NCI-H82 (cell line): ENCODE data around the gene MYO7A.

Experiments used
- DNase-seq: peaks from one replicate; lab custom pipeline; 2025; lab: John Stamatoyannopoulos, UW

Gene MYO7A

DNA sequence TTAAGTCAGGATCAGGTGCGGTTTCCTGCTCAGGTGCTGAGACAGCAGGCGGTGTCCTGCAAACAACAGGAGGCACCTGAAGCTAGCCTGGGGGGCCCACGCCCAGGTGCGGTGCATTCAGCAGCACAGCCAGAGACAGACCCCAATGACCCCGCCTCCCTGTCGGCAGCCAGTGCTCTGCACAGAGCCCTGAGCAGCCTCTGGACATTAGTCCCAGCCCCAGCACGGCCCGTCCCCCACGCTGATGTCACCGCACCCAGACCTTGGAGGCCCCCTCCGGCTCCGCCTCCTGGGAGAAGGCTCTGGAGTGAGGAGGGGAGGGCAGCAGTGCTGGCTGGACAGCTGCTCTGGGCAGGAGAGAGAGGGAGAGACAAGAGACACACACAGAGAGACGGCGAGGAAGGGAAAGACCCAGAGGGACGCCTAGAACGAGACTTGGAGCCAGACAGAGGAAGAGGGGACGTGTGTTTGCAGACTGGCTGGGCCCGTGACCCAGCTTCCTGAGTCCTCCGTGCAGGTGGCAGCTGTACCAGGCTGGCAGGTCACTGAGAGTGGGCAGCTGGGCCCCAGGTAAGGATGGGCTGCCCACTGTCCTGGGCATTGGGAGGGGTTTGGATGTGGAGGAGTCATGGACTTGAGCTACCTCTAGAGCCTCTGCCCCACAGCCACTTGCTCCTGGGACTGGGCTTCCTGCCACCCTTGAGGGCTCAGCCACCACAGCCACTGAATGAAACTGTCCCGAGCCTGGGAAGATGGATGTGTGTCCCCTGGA, at the start of gene MYO7A:
Gene MYO7A (plus strand): TSS at position 327 of the 772 bp plus-strand sequence. CDS start 2,389 bp downstream, outside the sequence.
- DNase-seq = peak; percentile 62

DNA sequence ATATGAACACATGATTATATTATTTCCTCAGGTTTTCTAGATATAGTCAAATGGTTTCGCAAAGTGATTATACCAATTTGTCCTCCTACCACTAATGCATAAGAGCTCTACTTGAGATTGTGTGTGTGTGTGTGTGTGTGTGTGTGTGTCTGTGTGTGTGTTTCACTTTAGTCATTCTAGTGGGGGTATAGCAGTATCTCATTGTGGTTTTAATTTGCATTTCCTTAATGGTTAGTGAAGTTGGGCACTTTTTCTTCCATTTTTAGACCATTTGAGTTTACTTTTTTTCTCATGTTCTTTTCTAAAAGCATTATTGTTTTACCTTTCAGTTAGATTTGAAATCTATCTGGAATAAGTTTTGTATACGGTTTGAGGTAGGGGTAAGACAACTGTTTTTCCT, 48.4 kb upstream of the MYO7A start:
- no peak for DNase-seq

DNA sequence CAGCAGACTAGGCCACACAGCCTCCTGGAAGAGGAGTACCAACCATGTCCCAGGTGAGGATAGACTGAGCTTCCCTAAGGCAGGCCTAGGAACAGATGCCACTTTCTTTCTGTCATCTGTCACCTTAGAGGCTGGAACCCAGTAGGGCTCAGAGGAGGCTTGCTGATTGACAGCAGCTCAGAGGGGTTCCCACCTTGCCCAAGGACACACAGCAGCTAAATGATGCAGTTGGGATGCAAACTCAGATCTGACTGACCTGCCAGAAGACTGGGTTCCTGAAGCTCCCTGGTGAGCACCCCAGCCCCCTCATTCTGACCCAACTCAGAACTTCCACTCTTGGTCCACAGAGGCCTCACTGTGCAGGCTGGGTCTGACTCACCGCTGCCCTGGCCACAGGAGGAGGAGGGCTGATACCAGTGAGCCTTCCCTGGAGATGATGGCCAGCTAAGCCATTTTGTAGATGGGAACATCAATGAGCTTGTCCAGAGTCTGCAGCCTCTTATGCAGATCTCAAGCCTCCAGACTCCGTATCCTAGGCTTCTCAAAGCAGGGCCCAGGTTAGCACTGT, 47.3 kb upstream of the MYO7A start:
- no peak for DNase-seq

DNA sequence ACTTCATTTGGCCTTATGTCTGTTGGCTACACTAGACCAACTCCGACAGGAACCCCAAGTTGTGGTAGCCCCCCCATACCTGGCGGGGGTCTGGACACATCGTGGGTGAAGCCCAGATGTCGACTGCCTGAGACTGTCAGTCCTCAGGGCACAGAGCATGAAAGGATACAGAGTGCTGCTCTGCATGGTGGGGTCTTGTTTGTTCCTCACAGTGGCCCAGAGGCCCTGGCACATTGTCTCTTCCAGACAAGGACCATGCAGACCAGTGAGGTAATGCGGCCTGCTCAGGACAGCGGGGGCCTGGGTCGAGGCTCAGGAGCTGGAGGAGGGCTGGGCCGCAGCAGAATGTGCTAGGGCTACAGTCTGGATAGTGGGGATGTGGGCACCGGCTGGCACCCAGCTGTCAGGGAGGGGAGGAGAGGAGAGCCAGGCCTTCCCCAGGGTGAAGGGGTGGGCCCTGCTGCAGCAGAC, 46.6 kb upstream of the MYO7A start:
- no peak for DNase-seq

DNA sequence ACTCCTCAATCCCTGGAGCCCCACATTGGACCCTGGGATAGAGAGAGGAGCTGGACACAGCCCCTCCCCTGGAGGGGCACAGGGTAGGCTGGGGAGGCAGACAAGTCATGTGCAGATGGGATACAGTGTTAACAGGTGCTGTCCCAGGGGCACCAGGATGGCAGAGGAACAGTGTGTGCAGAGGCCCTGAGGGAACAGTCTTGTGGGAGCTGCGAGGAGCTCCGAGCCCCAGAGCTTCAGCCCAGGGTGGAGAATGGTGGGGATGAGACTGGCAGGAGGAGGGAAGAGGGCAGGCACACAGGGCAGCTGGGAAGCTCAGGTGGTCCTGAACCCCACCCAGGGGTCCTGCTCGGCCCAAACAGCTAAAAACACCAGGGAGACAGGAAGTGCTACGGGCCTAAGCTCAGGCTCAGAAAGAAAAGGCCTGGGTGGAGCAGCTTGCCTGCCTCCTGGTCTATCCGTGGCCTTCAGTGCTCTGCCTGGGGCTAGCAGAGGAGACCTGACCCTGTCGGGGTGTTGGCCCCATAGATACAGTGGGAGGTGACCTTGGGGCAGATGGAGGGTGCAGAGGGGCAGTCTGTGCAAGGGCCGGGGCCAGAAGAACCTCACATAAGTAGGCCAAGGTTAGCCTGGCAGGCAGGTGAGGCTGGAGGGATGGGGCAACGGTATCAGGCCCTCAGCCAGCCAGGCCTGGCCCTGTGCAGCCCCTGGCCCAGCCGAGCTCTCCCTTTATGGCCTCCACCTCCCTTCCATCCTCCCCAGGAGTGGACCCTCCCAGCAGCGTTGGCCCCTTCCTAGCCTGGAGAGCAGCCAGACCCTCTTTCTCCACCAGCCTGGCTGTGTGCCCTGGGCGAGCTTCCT, 45.8 kb upstream of the MYO7A start:
- no peak for DNase-seq

DNA sequence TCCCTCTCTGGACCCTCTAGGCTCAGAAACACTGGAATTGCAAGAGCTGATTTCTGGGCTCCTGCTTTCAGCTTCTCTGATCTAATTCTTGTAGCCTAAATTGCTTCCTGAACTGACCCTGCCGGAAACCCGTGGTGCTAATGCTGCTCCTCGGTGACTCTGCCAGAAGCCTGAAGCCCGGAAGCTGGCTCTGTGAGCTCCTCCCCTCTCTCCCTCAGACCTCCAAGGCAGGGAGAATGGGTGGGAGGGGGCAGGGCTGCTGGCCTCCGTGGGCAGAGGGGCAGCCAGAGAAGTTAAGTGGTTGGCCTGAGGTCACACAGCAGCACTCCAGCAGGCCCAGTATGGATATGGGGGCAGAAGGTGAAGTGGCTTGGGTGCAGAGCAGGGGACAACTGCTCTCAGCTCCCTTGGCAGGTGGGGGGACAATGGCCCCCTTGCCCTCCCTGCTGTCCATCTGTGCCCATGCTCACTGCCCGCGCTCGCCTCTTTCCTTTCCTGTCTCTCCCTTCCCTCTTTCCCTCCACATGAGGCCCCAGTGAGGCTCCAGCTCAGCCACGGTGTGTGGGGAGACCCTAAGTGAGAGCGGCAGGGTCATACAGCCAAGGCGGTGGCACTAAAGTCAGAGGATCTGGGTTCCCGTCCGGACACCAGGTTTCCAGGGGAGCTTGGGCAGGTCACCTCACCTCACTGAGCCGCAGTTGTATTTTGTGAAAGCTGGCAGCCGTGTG, 45.0 kb upstream of the MYO7A start:
- no peak for DNase-seq

DNA sequence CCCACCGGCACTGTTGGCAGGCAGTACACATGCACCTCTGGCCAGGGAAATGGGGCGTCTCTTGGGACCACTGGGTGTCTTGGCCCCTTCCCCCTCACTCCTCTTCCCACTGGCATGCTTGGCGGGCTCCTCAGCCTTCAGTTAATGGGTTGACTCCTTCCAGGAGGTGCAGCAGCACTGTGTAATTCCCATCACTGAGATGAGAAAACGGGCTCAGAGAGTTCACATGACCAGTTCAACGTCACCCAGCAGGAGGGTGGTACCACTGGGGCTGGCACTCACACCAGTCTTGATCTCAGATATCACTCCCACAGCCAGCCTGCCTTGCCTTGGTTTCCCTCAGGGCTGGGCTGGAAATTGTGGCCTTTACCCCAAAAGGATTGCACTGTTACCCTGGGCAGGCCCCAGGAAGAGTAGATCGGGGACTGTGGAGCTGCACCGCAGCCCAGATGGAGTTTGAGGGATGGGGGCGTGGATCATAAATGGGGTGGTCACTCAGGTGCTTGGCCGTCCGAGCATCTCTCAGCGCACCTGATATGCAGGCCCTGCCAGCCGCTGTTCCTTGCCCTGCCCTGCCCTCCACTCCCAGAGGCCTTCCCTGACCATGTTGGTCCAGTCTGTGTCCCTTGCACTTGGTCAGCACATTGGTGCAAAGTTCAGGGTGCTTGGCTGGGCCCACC, 44.3 kb upstream of the MYO7A start:
- DNase-seq = no peak

DNA sequence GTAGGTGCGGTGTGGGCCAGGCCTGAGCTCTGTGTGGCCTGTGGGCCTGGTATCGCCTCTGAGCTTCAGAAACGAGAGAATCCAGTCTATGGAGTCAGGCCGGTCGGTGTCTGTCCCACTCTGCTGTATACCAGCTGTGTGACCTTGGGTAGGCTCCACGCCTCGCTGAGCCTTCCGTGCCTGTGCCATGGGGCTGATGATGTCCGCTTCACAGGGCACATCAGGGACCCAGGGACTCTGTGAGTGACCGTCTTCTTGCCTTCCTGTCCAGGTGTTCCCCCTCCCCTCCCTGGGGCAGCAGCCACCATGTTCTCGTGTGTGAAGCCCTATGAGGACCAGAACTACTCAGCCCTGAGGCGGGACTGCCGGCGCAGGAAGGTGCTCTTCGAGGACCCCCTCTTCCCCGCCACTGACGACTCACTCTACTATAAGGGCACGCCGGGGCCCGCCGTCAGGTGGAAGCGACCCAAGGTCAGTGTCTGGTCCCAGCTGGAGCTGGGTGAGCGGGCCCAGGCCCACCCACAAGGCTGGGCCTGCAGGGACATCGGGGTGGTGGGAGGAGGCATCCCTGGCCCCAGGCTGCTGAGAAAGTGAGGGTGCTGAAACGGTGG, 43.4 kb upstream of the MYO7A start:
- DNase-seq = no peak

DNA sequence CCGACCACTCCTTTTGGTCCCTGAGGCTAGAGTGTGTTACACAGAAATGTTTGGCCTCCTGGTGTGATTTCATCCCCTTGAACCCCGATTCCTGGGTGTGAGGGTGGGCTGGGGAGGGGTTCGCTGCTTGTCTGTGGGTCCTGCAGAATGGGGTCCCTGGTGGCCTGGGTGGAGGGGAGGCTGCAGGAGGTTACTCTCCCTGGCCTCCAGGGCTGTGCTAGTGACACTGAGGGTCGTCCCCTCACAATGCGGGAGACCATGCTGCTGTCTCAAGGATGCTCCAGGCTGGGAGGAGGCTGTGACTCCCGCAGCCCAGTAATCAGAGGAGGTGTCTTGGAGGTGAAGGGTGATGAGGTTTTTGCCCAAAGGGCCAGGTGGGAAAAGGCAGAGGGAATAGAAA, 42.4 kb upstream of the MYO7A start:
- no peak for DNase-seq

DNA sequence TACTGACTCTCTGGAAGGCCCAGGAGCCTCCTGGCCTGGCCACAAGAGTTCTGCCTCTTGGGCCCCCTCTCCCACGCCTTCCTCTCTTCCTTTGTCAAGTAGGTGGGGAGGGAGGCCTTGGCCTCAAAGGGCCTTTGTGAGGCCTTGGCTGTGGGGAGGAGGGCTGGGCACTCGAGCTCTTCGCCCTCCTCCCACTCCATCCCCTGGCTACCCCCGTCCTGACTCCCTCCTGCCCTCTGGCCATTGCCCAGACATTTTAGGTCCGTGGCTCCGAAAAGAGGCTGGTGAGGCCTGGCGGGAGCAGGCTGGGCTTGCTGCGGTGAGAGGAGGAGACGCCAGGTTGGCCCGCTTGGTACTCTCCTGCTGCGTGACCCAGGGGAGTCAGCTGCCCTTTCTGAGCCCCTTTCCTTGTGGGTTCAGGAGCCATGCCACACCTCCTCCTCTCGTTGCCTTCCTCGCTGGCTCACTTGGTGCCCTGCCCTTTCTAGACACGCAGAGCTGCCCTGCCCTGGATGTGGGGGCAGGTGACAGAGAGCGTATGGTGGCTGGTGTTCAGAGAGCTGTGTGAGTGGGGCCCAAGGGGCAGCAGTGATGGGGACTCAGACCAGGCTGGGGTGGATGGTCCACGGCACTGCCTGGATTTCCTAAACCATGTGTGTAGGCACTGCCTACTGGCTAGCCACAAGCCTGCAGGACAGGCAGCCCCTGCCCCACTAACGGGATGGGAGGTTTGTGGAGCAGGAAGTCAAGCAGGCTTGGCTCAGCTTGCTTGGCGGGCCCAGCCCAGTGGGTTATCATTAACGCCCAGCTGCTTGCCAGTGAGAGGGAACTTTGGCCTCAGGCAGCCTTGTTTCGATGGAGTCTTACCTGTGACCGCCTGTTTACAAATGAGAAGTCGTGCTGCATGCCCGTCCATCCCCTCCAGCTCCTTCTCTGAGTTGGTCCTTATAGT, 41.2 kb upstream of the MYO7A start:
- DNase-seq = no peak

DNA sequence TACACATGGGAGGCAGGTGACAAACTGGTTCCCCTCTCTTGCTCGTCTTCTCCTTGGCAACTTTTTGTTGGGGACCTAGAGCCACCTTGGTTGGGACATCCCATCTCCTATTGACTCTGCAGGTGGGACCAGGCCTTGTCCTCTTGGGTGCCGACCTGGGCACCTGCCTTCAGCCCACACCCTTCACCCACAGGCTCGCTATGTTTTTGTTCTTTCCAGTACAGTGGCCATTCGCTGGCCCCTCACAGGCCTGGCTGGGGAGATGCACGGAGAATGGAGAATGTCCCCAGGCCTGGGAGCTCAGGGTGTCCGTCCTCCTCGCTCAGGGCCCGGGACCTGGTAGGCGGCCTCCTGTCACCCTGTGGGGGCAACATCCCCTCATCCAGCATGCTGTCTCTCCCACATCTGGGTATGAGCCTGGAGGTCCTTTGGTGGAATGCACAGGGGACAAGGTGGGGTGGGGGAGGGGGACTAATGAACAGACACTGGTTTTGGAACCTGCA, 40.3 kb upstream of the MYO7A start:
- no peak for DNase-seq

DNA sequence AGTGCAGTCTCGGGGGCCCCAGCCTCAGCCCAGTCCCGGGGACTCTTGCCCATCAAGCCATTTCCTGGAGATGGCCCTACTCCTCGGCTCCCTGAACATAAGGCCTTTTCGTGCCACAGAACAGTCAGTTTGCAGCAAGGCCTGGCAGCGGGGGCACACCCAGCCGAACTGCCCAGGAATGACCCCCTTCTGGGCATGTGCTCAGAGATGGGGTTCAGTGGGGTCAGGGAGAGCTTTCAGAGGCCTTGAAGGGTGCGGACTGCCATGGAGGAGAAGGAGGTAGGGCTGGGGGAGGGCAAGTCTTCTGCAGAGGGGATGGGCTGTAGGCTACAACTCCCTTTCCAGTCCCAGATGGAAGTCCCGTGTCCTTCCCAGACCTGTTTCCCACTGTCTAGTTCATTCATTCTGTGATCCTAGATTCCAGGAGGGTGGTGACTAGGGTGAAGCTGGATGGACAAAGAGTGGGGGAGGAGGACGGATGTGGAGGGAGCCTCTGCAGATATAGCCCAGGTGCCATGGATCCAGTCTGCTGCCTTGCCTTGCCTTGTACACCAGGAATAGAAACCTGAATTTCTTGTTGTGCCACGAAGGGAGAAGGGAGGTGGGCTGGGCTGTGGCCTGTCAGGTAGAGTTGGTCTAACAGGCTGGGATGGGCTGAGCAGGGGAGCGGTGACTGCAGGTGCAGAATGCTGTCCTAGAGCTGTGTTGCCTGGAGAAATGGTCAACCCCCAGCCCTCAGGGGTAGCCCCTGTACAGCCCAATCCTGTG, 39.6 kb upstream of the MYO7A start:
- DNase-seq = no peak

DNA sequence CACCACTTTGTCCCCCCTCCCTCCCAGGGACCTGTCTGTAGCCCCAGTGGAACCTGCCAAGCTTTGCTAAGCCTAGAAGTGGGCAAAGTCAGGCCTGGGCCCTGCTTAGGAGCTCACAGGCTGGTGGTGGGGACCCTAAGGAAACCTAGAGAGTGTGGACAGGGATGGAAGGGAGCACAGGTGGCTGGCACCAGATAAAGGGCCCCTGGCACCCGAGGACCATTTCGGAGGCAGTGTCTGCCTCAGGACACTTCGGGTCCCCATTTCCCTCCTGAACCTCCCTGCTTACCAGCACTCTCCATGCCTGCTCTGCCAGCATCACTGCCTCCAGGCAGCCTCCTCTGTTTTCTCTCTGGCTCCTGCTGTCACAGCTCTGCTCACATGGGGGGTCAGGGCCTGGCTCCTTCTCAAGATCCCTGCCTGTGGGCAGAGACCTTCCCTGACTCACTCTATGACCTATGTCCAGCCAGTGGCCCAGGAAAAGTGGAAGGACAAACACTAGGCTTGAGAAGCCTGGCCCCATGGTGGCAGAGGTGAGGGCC, 39.0 kb upstream of the MYO7A start:
- DNase-seq = no peak

DNA sequence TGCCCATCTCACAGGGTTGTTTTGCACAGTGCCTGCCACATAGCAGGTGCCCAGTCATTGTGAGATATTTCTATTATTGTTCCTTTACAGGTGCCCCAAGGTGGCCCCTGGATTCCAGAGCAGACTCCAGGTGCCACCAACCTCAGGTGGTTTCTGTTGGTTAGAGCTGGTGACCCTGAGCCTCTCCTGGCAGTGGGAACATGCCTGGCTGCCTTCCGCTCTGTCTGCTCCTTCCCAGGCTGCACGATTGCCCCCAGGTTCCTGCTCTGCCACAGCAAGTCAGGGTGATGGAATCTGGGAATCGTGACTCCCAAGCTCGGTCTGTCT, 38.0 kb upstream of the MYO7A start:
- no peak for DNase-seq

DNA sequence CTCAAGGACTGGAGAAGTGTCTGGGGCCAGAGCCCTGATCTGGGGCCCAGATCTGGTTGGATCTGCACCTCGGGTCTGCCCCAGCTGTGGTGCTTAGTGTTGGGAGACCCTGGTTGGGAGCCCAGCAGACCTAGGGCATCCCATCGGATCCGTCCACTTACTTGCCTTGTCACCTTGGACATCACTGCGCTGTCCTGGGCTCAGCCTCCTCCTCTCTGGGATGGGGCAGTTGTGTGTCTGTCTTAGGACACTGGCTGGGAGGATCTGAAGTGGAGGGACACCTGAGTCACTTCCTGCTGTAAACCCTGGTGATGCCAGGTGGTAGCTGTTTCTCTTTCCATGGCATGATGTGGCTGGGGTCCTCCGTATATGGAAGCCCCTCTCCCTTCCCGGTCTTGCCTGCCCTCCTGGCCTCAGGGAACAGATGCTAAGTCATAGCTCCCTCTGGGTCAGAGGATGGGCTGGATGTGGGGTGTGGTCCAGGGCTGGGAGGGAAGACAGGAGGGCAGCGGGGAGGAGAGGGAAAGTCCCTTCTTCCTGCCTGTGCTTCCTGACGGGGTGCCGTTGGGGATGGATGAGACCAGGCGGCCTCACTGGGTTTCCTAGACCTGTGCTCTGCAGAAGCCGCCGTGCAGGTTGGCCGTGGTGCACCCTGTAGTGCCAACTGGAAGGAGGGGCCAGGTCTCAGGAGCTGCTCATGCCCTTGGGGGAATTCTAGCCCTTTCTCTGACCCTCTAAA, 37.5 kb upstream of the MYO7A start:
- no peak for DNase-seq

DNA sequence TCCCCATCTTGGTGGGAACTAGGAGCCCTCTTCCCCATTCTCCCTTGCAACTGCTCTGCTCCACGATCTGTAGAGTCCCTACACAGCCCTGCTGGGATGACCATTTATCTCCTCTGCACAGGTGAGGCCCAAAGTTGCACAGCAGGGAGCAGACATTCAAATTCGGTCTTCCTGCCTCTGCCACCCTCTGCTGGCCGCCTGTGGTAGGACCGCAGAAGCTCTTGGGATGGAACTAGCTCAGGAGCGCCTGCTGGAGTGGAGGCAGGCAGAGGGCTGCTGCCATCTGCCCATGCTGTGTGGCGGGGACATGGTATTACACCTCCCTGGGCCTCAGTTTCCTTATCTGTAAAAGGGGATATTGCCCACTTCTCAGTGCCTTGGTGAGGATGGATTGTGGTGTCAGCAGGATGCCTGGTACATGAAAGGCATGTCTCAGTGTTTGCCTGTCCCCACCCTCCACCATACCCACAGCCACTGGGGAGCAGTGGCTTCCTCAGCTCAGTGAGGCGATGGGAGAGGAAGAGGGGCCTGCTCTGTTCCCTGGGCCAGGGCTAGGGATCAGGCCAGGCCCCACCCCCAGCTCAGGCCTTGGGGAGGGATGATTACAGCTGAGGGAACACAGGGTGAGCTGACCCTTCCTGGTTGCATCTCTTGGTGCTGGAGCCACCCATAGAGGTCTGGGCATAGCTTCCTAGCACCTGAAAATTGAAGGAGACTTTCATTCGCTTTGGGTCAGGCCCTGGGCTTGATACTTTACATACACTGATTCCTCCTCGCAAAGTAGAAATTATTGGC, 36.7 kb upstream of the MYO7A start:
- DNase-seq = peak; percentile 82

DNA sequence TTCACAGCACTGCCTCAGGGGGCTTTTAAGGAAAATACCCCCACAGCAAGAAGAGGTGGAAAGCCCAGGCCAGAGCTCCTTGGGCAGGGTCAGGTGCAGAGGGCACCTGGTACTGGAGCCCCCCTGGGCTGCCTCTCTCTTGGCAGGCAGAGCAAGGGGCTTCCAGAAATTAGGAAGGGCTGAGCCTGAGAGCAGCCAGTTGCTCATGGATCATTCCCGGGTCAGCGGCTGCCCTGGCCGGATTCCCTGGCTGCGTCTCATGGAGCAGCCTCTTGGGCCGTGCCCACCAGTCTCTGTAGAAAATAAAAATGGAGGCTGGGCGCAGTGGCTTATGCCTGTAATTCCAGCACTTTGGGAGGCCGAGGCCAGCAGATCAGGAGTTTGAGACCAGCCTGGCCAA, 35.7 kb upstream of the MYO7A start:
- no peak for DNase-seq
